Measurements from ENCODE around the gene RACK1.
"Not testable (repeated sequence)": the region's sequence is repeated elsewhere in the genome, so short reads cannot be mapped to it uniquely, and the experiment has no call there.

Gene RACK1

GRCh38 chr5:181243564-181244343 lies at the start of gene RACK1:
Gene RACK1, minus strand, starts transcription at chr5:181243906. Its CDS starts 106 bp downstream, at chr5:181243800.
- DNase-seq: peak; percentile 87 to 91

- not testable (repeated sequence) for DNase-seq
Measured at GRCh38 chr5:181287331-181287730, 43.6 kb upstream of the RACK1 start.

GRCh38 chr5:181285962-181286705 lies 42.4 kb upstream of the RACK1 start:
- DNase-seq: not testable (repeated sequence)

GRCh38 chr5:181283841-181284755 lies 40.4 kb upstream of the RACK1 start:
- not testable (repeated sequence) for DNase-seq

GRCh38 chr5:181283347-181283746 lies 39.6 kb upstream of the RACK1 start:
- no peak for DNase-seq

- no peak for DNase-seq
Measured at GRCh38 chr5:181282874-181283273, 39.2 kb upstream of the RACK1 start.

- DNase-seq: not testable (repeated sequence)
Measured at GRCh38 chr5:181282415-181282814, 38.7 kb upstream of the RACK1 start.

GRCh38 chr5:181281984-181282316 lies 38.2 kb upstream of the RACK1 start:
- DNase-seq: no peak

- DNase-seq: no peak
Measured at GRCh38 chr5:181281077-181281983, 37.6 kb upstream of the RACK1 start.

GRCh38 chr5:181280251-181280762 lies 36.6 kb upstream of the RACK1 start:
- DNase-seq: no peak

- not testable (repeated sequence) for DNase-seq
Measured at GRCh38 chr5:181273433-181273744, 29.7 kb upstream of the RACK1 start.

- DNase-seq: no peak
Measured at GRCh38 chr5:181271081-181271480, 27.4 kb upstream of the RACK1 start.

GRCh38 chr5:181267907-181268306 lies 24.2 kb upstream of the RACK1 start:
- not testable (repeated sequence) for DNase-seq

- DNase-seq: not testable (repeated sequence)
Measured at GRCh38 chr5:181267291-181267904, 23.7 kb upstream of the RACK1 start.

GRCh38 chr5:181265092-181265671 lies 21.5 kb upstream of the RACK1 start:
- DNase-seq: no peak

- DNase-seq: no peak
Measured at GRCh38 chr5:181263633-181264032, 19.9 kb upstream of the RACK1 start.

GRCh38 chr5:181261320-181262049 lies 17.8 kb upstream of the RACK1 start:
- peak; percentile 72 to 80 for DNase-seq

GRCh38 chr5:181260720-181261319 lies 17.1 kb upstream of the RACK1 start, which contains the start of gene TRIM52:
Gene TRIM52, minus strand, starts transcription at chr5:181261143. Its CDS starts 330 bp downstream, at chr5:181260813.
- peak; percentile 88 to 90 for DNase-seq

- DNase-seq: no peak
Measured at GRCh38 chr5:181259974-181260719, 16.4 kb upstream of the RACK1 start.
